GM06990 (cell line): ENCODE data around the gene YPEL5.
A peak's percentile ranks its signal among the peaks of the same experiment; 100 is the strongest.

ENCODE experiments used
- DNase-seq: peaks from one replicate; pipeline ENCODE4 v3.0.0-alpha.2; 2011; ENCODE audit not compliant: insufficient read length; ENCODE audit errors: extremely low read depth
- H3K27me3 ChIP-seq: replicated peaks from 2 replicates; pipeline ENCODE4 v1.6.0; 2011; ENCODE audit warnings: low read length; ENCODE audit not compliant: control insufficient read depth, insufficient read depth
- H3K36me3 ChIP-seq: 2 replicates; pipeline ENCODE4 v1.5.1; 2011; ENCODE audit warnings: low read length; ENCODE audit not compliant: control insufficient read depth, insufficient read depth
- H3K4me3 ChIP-seq: replicated peaks from 2 replicates; pipeline ENCODE4 v1.5.1; 2011; ENCODE audit warnings: low read depth, mild to moderate bottlenecking, control low read depth, low read length
- CTCF ChIP-seq: IDR thresholded peaks from 2 replicates; pipeline ENCODE4 v1.5.1; 2011; ENCODE audit warnings: low read length, control low read depth, mild to moderate bottlenecking, inconsistent platforms; ENCODE audit not compliant: insufficient read depth, poor library complexity, severe bottlenecking

The YPEL5 gene

DNA sequence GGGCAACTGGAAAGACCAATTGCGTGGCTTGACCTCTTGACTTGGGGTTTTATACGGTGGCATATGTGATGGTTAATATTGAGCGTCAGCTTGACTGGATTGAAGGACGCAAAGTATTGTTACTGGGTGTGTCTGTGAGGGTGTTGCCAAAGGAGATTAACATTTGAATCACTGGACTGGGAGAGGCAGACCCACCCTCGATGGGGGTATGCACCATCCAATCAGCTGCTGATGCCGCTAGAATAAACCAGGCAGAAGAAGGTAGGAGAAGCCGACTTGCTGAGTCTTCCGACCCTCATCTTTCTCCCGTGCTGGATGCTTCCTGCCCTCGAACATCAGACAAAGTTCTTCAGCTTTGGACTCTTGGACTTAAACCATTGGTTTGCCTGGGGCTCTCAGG, 34.2 kb upstream of the YPEL5 start:
- no peak for TF ChIP-seq CTCF
- Histone ChIP-seq H3K27me3 (no peaks in the 10 kb centered on the region), H3K36me3 (no peaks in the 10 kb centered on the region), H3K4me3 (no peak overlapping the region)
- DNase-seq, result no peak

GRCh38 chr2:30113617-30114293, 33.1 kb upstream of the YPEL5 start:
- no peaks in the 10 kb centered on the region for H3K27me3 ChIP-seq
- no peaks in the 10 kb centered on the region for H3K36me3 ChIP-seq
- no peak for TF ChIP-seq CTCF
- H3K4me3 ChIP-seq, result no peak overlapping the region
- no peak for DNase-seq

- H3K4me3 ChIP-seq, result no peak overlapping the region
- TF ChIP-seq CTCF, result peak; percentile 89
- H3K27me3 ChIP-seq, result no peaks in the 10 kb centered on the region
- no peaks in the 10 kb centered on the region for H3K36me3 ChIP-seq
- DNase-seq, result no peak
These were observed 31.4 kb upstream of the YPEL5 start for GRCh38 chr2:30115141-30115980.

DNA sequence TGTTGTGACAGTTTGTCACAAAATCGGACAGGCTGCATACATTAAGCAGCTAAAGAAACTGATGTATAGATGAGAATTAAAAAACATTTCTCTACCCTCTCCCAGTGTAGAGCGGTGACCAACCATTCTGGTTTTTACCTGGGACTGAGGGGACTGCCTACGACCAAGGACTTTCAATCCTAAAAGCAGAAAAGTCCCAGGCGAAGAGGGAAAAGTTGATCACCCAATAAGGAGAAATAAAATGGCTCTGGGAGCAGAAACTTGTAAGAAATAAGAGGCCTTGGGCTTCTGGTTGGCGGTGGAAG, 30.9 kb upstream of the YPEL5 start:
- DNase-seq, result no peak
- Histone ChIP-seq H3K27me3 (no peaks in the 10 kb centered on the region; the same call in 1 of the 2 replicates), H3K36me3 (no peaks in the 10 kb centered on the region), H3K4me3 (no peak overlapping the region)
- no peak for TF ChIP-seq CTCF

DNA sequence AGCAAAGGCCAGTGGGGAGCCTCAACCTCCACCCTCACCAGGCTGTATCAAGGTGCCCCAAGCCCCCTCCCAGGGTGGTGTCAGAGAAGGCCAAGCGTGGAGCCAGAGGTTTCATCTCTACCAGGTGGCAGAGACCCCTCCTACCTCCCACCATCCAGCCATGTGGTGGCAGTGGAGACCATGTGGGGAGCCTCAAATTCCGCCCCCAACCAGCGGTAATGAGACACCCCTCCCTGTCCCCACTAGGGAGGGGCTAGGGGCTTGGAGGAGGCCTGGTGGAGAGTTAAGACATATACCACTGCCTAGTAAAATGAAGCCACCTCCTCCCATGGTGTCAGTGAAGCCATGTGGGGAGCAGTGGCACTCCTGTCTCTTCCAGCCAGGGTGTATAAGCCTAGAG, 24.4 kb upstream of the YPEL5 start:
- Histone ChIP-seq H3K36me3 (no peaks in the 10 kb centered on the region), H3K4me3 (no peak overlapping the region), H3K27me3 (no peaks in the 10 kb centered on the region; the same call in 1 of the 2 replicates)
- TF ChIP-seq CTCF, result no peak
- DNase-seq, result no peak
